ENCODE measurements around the gene MLXIP.

The MLXIP gene

DNA sequence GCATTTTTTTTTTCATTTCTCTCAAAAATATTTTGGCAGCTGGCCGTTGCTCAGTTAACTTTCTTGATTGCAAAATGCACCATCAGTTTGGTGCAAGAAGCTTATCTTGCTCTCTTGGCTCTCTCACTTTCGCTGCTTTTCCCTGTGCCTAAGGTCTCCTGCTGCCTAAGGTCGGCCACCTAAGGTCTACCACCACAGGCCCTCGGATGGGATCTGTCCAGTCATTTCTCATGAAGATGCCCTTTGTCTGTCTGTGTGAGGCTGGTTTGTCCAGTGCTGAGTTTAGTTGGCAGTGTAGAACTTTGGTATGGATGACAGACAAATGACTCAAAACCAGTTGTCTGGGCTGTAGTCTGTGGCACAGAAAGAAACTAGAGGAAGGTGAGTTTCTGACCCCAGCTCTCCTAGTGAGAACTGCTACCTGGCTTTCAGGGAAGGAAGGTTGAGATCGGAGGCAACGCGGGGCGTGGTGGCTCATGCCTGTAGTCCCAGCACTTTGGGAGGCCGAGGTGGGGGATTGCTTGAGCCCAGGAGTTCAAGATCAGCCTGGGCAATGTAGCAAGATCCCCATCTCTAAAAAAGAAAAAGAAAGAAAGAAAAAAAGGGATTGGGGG, 2.6 kb downstream of the MLXIP start:
- peak overlapping the region; percentile 74 for H3K4me3 ChIP-seq (ENCODE audit: low read depth, low read length)
- no peak for TF ChIP-seq CTCF (IDR thresholded peaks at IDR 0.05; ENCODE audit: low read depth, low read length)

DNA sequence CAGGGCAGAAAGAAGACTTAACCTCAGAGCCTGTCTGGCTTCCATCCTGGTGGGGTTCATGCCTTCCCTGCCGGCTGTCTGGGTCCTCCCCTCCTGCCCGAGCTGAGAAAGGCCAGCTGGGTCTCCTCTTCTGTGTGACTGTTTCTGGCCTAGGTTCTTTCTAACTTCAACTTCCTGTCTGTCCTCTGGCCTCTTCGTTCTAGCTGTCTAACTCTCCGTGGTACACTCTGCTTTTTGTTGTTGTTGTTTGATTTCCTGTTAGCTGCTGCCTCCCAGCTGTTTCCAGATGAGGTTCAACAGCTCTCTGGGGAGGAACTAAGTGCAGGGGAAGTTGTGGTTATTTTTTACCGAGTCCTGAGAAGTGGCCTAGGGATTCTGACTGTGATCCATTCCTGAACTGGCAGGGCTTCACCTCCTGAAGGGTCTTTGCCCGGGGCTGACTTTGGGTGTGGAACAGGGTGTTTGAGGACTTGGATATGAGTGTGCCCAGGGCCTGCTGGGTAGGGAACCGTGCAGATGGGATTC, 3.2 kb downstream of the MLXIP start:
- peak overlapping the region; percentile 74 for H3K4me3 ChIP-seq (ENCODE audit: low read depth, low read length)
- TF ChIP-seq CTCF (IDR thresholded peaks at IDR 0.05; ENCODE audit: low read depth, low read length): no peak

GRCh38 chr12:122082621-122083356, 4.2 kb downstream of the MLXIP start:
- H3K4me3 ChIP-seq (ENCODE audit: low read depth, low read length): no peak overlapping the region
- no peak for TF ChIP-seq CTCF (IDR thresholded peaks at IDR 0.05; ENCODE audit: low read depth, low read length)

DNA sequence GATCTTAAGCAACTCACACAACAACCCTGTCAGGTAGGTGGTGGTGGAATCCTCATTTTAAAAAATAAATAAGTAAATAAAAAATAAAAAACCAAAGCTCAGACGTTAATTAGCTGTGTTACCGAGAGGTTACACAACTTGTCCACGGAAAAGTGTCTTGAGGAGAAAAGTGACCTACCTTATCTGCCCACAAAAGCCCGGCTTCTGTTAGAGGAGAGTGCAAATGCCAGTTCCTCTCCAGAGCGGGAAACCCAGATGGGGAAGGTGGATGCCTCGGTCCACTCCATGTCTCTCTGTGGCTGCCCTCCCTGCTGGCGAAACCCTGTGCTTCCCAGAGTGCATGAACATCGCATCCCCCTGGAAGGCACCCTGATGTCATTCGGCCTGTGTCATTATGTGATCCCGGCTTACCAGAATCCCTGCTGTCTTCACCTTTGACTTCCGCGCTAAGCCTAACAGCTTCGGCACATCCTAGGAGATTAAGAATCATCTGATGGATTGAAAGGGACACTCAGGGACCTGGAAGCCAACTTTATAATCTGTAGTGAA, 6.4 kb downstream of the MLXIP start:
- H3K4me3 ChIP-seq (ENCODE audit: low read depth, low read length): no peak overlapping the region

DNA sequence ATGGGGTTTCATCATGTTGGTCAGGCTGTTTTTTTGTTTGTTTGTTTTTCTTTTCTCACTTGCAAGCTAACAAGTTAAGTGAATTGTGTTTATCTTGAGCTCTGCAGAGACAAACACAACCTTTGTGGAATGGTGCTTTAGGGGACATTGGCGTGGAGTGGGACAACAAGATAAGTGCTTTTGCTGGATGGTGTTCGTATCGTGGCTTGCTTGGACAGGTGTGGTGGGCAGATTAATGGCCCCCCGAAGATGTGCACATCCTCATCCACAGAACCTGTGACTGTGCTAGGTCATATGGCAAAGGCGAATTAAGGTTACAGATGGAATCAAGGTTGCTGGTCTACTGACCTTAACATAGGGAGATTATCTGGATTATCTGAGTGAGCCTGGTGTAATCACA, 7.0 kb downstream of the MLXIP start:
- no peak overlapping the region for H3K4me3 ChIP-seq (ENCODE audit: low read depth, low read length)
- TF ChIP-seq CTCF (IDR thresholded peaks at IDR 0.05; ENCODE audit: low read depth, low read length): no peak

More for the DNA sequence above, 6.4 kb downstream of the MLXIP start:
- no peak for TF ChIP-seq CTCF (IDR thresholded peaks at IDR 0.05; ENCODE audit: low read depth, low read length)

DNA sequence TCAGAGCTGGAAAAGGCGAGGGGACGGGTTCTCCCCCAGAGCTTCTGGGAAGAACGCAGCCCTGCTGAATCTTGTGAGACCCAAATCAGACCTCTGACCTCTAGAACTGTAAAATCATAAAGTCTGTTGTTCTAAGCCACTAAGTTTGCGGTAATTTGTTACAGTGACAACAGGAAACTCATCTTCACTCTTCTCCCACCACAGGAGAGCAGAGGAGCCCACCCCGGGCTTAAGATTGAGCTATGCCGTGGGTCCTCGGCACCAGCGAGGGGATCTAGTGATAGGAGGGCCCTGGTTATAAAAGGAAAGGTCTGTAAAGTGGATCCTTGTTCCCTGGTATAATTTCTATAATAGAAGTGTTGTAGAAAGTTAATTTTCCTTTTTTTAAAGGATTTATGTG, 7.6 kb downstream of the MLXIP start:
- H3K4me3 ChIP-seq (ENCODE audit: low read depth, low read length): no peak overlapping the region
- TF ChIP-seq CTCF (IDR thresholded peaks at IDR 0.05; ENCODE audit: low read depth, low read length): no peak

Data from WI38 (cell line).